Endothelial cell (in vitro differentiated cells): ENCODE data around the gene XRCC1. TPM values are rescaled to one million over a fixed set of nuclear protein-coding genes. Genes with fewer than 3 reads are reported as not detected.

Experiments used
- DNase-seq: peaks from one replicate; pipeline ENCODE4 v3.0.0; 2021; ENCODE audit warnings: low spot score
- H3K27ac Mint-ChIP-seq: one replicate; pipeline ENCODE4 v1.8.0; 2021; ENCODE audit warnings: mixed read lengths, inconsistent platforms; ENCODE audit not compliant: unreplicated experiment
- H3K27me3 Mint-ChIP-seq: one replicate; pipeline ENCODE4 v1.8.0; 2021; ENCODE audit warnings: mild to moderate bottlenecking, moderate library complexity, mixed read lengths, inconsistent platforms; ENCODE audit not compliant: unreplicated experiment
- H3K36me3 Mint-ChIP-seq: one replicate; pipeline ENCODE4 v1.8.0; 2021; ENCODE audit warnings: mild to moderate bottlenecking, low read depth, mixed read lengths, inconsistent platforms; ENCODE audit not compliant: unreplicated experiment
- H3K4me1 Mint-ChIP-seq: one replicate; pipeline ENCODE4 v1.8.0; 2021; ENCODE audit warnings: mild to moderate bottlenecking, mixed read lengths, inconsistent platforms; ENCODE audit not compliant: unreplicated experiment
- H3K4me3 Mint-ChIP-seq: one replicate; pipeline ENCODE4 v1.8.0; 2021; ENCODE audit warnings: mild to moderate bottlenecking, mixed read lengths, inconsistent platforms; ENCODE audit not compliant: unreplicated experiment
- H3K9me3 Mint-ChIP-seq: one replicate; pipeline ENCODE4 v1.8.0; 2021; ENCODE audit warnings: mixed read lengths, inconsistent platforms; ENCODE audit not compliant: unreplicated experiment
- CTCF ChIP-seq: fragments of 200-600 bp; sonication (generic); IDR thresholded peaks from one replicate; pipeline ENCODE4 v1.5.0; 2021; ENCODE audit warnings: antibody characterized with exemption; ENCODE audit not compliant: unreplicated experiment
- total RNA-seq: library from RNA; stranded (reverse); fragmentation: NEBNext Ultra II Directional; extraction: Animal tissue kit (Norgen Biotek cat#: 25700); gene quantifications from one replicate; pipeline ENCODE4 v1.2.1, GENCODE V29; 2021; ENCODE audit not compliant: unreplicated experiment

XRCC1 gene
- total RNA-seq, 1 donor from 2014 or later, result 45.1 TPM

GRCh38 chr19:43533546-43534304, 41.6 kb downstream of the XRCC1 start:
- Mint-ChIP-seq H3K27me3 (peaks cover 14% of the 10 kb centered on the region), H3K9me3 (no peaks in the 10 kb centered on the region), H3K27ac (peak overlapping the region; percentile 52), H3K4me1 (peaks cover 2% of the 10 kb centered on the region), H3K36me3 (peaks cover 16% of the 10 kb centered on the region), H3K4me3 (peak overlapping the region; percentile 93)
- TF ChIP-seq CTCF, result no peak
- peak; percentile 98 for DNase-seq

GRCh38 chr19:43532962-43533545, 42.3 kb downstream of the XRCC1 start, which contains the start of gene ZNF575:
Gene ZNF575 (plus strand): TSS chr19:43533188. CDS start chr19:43534423, 1,235 bp downstream.
- H3K36me3 Mint-ChIP-seq, result peaks cover 10% of the 10 kb centered on the region
- peak within 1 kb of the TSS; percentile 93 for H3K4me3 Mint-ChIP-seq
- H3K4me1 Mint-ChIP-seq, result peaks cover 2% of the 10 kb centered on the region
- no peak for TF ChIP-seq CTCF
- peak within 1 kb of the TSS; percentile 52 for H3K27ac Mint-ChIP-seq
- peak; percentile 78 for DNase-seq
- peaks cover 14% of the 10 kb centered on the region for H3K27me3 Mint-ChIP-seq
- no peaks in the 10 kb centered on the region for H3K9me3 Mint-ChIP-seq

GRCh38 chr19:43532571-43532961, 42.8 kb downstream of the XRCC1 start:
- Mint-ChIP-seq H3K4me3 (peak overlapping the region; percentile 85), H3K4me1 (peaks cover 2% of the 10 kb centered on the region), H3K9me3 (no peaks in the 10 kb centered on the region), H3K27ac (no peak overlapping the region), H3K36me3 (peaks cover 10% of the 10 kb centered on the region), H3K27me3 (peaks cover 14% of the 10 kb centered on the region)
- peak; percentile 22 for DNase-seq
- no peak for TF ChIP-seq CTCF

GRCh38 chr19:43527860-43528622, 47.3 kb downstream of the XRCC1 start:
- H3K4me3 Mint-ChIP-seq, result no peak overlapping the region
- no peak overlapping the region for H3K27ac Mint-ChIP-seq
- DNase-seq, result no peak
- H3K36me3 Mint-ChIP-seq, result no peaks in the 10 kb centered on the region
- peaks cover 5% of the 10 kb centered on the region for H3K27me3 Mint-ChIP-seq
- no peak for TF ChIP-seq CTCF
- no peaks in the 10 kb centered on the region for H3K9me3 Mint-ChIP-seq
- H3K4me1 Mint-ChIP-seq, result peaks cover 9% of the 10 kb centered on the region
